ENCODE data around the gene OVOL1.
A peak's percentile ranks its signal among the peaks of the same experiment; 100 is the strongest.
"Not testable (repeated sequence)": the region's sequence is repeated elsewhere in the genome, so short reads cannot be mapped to it uniquely, and the experiment has no call there.

OVOL1 gene

DNA sequence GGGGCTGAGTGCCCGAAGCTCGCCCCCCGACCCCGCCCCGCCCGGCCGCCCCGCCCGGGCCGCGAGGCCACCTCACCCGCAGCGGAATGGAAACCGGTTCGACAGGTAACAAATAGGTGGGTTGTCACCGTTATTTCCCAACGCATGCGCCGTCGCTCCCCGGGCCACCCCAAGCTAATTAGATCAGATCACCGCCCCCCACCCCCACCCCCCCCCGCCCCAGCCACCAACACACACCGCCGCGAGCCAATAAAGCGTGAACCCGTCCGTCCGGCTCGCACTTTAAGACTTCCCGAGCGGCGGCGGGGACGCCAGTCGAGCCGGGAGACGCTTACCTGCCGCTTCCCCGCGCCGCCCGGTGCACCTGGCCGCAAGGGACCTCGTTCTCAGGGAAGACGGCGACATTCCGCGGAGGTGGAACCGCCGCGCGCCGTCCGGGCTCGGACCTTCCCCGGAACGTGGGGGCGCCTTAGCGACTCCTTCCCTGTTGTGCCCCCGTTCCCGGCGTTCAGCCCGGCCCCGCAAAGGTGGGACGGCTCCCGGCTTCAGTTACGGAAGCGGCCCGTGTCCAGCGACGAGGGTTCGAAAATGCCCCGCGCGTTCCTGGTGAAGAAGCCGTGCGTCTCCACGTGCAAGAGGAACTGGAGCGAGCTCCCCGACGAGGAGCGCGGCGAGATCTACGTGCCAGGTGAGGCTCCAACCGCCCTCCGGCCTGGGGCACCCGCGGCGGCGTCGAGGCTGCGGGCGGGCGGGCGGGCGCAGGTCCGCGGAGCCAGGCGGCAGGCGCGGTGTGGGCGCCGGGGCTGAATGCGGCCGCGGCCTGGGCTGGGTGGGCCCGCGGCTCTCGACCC, at the start of gene OVOL1:
TSS of gene OVOL1 (plus strand) at position 278 of the 851 bp plus-strand sequence. CDS start at position 589, 311 bp downstream.
- DNase-seq = peak; percentile 76

DNA sequence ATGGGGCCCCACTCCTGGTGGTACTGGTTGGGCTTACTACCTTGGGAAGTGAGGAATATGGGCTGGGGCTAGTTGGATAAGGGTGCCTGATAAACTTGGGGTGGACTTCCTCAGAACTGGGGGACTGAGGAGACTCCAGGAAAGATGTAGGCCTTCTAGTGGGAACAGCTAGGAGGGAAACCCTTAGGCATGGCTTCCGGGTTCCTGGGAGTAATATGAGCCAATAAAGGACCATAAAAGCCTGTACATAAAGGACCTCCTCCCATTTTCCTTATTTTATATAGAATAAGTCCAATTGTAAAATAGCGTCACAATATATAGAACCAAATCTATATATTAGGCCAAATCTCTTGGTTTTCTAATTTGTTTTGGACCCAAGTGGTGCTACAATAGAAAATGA, 47.8 kb upstream of the OVOL1 start:
- DNase-seq = no peak

DNA sequence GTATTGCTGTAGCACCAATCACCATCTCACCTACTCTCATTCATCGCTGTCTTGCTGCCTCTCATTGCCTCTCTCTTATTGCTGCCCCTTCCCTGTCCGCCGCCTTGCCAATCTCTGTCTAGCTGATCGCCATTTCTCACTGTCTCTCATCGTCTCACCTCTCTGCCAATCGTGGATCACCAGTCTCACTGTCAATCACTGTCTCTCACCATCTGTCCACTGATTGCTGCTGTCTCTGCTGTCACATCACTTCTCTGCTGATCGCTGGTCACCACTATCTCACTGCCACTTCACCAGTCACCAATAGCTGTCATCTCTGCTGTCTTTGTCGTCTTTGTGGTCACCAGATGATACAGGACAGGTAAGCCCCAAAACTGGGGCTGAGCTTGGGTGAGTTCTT, 45.7 kb upstream of the OVOL1 start:
- no peak for DNase-seq

DNA sequence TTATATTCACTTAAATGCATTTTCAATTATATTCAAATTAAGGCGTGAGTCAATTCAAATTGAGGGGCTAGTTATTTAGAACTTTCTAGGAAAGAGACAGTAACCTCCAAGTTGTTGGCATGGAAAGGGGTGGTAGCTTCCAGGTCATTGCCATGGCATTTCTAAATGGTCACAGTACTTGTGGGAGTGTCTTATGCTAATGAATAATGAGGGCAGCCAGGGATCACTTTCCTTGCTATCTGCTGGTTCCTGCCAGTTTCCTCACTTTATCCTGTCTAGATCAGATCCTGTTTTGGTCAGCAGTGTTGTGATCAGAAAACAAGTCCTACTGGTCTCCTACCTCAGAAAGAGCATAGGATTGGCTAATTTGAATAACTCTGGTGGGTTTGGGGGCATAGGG, 44.5 kb upstream of the OVOL1 start:
- no peak for DNase-seq

DNA sequence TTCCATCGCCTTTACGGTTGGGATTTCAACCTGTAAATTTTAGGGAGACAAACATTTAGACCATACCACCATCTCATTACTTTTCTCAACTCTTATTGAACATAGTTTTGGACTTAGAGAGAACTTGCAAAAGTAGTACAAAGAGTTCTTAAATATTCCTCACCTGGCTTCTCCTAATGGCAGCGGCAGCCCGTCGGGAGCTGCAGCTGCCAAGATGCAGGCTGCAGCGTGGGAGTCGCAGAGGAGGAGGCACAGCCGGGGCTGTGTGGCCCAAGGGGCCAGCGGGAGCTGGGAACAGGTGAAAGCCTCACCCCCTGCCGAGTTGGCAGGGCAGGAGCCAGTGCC, 43.2 kb upstream of the OVOL1 start:
- DNase-seq = no peak

DNA sequence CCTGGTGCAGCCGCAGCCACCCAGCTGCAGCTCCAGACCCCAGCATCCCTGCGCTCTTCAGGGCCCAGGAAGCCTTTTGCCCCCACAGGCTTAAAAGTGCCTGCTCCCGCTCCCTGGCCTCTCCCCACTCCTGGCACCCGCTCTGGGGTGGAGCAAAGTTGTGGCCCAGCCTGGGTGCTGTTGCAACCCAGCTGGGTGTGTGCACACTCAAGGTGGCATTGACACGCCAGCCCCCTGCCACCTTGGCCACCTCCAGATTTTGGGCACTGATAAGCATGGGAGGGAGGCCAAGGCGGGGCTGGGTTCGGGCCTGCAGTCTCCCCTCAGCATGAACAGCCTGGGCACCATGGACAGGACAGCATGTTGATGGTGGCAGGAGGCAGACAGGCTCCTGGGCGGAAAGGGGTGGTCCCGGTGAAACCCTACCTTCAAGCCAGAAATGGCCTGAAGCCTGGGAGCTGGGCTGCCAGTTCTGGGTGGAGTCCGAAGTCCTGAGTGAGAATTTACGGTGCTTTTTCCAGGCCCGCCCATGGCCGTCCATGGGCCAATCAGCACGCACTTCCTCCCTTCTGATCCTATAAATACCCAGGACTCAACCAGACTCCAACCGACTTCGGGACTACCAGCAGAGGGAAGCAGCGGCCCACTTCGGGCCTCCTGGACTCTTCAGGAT, 42.7 kb upstream of the OVOL1 start:
- no peak for DNase-seq

DNA sequence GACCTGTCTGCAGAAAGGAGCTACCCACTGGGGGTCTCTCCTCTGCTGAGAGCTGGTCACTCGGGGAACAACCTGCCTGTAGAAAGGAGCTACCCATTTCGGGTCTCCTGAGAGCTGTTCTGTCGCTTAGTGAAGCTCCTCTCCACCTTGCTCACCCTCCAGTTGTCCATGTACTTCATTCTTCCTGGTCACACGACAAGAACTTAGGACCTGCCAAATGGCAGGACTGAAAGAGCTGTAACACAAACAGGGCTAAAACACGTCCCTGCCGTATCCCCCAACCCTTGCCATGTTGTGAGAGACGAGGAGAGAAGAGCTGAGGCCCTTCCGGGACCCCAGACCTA, 42.2 kb upstream of the OVOL1 start:
- no peak for DNase-seq

DNA sequence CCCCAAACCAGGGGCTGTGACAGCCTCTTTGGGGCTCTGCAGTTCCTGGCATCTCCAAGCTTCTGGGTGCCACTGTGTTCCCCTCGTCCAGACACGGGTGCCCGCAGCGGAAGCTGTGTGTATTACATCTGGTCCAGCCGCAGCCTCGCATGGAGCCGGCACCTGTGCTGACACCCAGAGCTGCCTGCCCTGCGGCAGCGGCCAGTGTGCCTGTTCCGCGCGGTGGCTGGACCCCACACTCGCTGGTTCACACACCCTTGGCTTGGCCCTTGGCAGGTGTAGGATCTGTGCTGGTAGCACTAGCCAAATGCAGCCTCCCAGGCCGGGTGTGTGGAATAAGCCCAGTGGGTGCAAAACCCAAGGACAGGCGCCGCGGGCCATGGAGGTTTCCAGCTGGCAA, 41.8 kb upstream of the OVOL1 start:
- no peak for DNase-seq

DNA sequence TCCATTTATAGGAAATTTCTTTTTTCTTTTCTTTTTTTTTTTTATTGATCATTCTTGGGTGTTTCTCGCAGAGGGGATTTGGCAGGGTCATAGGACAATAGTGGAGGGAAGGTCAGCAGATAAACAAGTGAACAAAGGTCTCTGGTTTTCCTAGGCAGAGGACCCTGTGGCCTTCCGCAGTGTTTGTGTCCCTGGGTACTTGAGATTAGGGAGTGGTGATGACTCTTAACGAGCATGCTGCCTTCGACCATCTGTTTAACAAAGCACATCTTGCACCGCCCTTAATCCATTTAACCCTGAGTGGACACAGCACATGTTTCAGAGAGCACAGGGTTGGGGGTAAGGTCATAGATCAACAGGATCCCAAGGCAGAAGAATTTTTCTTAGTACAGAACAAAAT, 24.7 kb upstream of the OVOL1 start:
- not testable (repeated sequence) for DNase-seq

DNA sequence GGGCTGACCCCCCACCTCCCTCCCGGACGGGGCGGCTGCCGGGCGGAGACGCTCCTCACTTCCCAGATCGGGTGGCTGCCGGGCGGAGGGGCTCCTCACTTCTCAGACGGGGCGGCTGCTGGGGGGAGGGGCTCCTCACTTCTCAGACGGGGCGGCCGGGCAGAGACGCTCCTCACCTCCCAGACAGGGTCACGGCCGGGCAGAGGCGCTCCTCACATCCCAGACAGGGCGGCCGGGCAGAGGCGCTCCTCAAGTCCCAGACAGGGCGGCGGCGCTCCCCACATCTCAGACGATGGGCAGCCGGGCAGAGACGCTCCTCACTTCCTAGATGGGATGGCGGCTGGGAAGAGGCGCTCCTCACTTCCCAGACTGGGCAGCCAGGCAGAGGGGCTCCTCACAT, 24.0 kb upstream of the OVOL1 start:
- DNase-seq = not testable (repeated sequence)

DNA sequence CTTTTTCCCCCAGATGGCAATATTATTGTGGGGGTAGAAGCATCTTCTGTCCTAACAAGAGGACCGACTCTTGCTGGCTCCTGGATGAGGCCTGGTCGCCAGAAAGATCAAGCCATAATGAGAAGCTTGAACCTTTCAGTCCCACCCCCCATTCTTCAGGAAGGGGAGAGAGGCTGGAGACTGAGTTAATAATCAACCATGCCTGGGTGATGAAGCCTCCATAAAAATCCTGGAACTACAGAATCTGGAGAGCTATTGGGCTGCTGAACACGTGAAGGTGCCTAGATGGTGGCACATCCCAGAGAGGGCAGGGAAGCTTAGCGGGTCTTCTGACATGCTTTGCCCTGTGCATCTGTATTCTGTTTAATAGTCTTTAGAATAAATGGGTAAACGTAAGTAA, 22.4 kb upstream of the OVOL1 start:
- DNase-seq = no peak

DNA sequence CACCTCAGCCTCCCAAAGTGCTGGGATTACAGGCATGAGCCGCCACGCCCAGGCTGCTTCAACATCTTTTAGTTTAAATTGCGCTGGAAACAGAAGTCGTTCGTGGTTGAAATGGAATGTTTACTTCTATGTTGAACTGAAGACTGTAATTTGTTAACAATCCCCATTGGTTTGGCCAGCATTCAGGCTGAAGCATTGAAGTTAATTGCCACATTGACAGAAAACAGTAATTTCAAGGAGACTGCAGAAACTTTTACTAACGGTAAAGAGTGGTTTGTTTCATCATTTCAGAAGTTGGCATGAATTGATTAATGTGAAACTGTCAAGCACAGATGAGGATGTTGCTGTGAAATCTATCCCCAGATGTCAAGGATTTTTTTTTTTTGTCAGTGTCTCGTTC, 20.3 kb upstream of the OVOL1 start:
- DNase-seq = no peak

DNA sequence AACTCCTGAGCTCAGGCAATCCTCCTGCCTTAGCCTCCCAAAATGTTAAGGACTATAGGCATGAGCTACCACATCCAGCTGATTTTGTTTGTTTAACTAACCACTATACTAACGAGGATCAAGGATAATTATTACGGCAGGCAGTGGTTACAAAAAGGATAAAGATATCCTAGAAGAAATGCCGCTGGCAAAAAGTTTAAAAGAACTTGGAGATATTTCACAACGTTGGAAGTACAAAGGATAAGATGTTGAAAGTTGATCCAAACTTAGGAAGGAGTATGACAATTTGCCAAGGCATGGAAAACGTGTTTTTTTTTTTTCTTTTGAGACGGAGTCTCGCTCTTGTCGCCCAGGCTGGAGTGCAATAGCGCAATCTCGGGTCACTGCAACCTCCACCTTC, 19.5 kb upstream of the OVOL1 start:
- no peak for DNase-seq

DNA sequence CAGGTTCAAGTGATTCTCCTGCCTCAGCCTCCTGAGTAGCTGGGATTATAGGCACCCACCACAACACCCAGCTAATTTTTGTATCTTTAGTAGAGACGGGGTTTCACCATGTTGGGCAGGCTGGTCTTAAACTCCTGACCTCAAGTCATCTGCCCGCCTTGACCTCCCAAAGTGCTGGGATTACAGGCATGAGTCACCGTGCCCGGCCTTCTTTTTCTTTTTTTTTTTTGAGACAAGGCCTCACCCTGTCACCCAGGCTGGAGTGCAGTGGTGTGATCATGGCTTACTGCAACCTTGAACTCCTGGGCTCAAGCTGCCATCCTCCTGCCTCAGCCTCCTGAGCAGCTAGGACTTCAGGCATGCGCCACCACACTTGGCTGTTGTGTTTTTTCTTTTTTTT, 19.1 kb upstream of the OVOL1 start:
- DNase-seq = not testable (repeated sequence)

DNA sequence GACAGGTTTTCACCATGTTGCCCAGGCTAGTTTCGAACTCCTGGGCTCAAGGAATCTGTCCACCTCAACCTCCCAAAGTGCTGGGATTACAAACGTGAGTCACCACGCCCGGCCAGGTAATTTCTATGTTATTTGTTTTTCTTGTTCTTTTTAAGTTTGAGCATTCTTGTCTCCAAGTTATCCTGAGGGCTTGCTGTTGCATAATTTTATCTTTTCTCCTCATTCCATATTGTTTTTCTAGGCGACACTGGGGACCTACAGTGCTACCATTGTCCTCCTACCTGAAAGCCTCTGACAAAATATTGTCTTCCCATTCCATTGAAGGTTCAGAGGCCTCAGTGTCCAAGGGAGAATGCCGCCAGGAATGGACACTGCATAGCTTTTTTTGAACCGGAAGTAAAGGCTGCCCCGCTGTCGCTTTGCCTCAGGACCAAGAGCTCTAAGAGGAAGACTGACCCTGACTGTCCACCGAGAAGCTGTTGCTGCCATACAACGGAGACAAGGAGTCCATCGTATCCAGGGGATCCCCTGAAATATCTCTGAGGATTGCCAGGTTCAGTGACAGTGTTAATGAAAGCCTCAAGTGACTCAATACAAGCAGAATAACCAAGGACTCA, 15.8 kb upstream of the OVOL1 start:
- DNase-seq = no peak

DNA sequence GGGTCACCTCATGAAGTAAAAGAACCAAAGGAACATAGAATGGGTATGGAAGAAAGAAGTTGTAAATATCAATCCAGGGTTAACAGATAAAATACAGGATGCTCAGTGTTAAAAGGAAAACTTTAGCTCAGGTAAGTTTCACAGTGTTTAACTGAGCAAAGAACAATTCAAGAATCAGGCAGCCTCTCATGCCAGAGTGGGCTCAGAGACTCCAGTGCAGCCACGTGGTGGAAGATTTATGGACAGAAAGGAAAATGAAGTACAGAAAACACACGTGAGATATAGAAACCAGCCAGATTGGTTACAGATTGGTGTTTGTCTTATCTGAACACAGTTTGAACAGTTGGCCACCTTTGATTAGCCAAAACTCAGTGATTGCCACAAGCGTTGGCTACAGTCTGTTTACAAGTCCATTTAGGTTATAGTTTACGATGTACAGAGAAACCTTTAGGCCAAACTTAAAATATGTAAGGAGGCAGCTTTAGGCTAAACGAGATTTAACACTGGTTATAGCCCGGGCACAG, 15.2 kb upstream of the OVOL1 start:
- no peak for DNase-seq

DNA sequence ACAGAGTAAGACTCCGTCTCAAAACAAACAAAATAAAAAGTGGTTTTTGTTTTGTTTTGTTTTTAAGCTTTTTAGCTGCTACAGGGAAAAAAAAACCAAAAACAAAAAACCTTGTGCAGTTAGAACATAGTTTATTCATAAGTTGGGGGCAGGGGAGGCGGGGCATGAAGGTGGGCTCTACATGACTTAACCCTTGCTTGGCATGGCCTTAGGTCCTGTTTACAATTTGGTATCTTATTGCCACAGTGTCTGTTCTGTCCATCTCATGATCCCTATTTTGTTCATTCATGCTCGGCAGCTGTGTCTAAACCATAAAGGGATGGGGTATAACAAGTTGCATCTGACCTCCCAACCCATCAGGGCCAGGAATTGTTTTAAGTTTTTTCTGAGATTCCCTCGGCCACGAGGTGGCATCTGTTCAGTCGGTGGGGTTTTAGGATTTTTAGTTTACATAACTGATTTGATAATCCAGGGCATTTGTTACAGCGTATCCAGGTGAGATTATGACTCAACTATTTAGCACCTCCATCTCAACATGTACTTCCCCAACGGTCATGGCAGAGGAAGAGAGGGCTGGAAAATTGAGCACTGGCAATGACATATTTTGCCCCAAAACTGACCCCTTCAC, 13.0 kb upstream of the OVOL1 start:
- peak; percentile 38 for DNase-seq

DNA sequence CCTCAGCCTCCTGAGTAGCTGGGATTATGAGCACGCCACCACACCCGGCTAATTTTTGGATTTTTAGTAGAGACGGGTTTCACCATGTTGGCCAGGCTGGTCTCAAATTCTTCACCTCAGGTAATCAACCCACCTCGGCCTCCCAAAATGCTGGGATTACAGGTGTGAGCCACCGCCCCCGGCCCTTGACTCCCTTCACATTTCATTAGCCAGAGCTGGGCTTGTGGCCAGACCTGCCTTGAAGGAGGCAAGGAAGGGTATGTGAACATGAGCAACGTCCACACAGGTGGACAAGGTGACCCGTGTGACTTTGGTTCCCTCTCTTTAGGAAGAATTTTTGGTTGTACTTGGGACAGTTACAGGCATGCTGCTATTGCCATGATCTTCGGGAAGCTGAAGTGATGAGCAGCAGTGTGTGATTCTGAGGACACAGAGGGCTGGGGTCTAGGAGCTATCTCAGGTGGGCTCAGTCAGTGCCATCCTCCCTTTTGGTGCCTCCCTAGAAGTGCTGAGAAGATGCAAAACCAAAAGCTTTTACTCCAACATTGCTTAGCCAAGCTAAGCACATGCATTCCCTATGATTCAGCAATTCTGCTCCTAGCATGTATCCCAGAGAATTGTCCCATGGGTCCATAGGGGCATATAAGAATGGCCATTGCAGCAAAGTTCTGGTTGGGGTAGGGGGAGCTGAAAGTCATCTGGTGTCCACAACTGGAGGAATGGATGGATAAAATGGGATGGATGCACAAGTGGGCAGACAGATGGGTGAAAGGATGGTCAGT, 12.1 kb upstream of the OVOL1 start:
- DNase-seq = peak; percentile 22

DNA sequence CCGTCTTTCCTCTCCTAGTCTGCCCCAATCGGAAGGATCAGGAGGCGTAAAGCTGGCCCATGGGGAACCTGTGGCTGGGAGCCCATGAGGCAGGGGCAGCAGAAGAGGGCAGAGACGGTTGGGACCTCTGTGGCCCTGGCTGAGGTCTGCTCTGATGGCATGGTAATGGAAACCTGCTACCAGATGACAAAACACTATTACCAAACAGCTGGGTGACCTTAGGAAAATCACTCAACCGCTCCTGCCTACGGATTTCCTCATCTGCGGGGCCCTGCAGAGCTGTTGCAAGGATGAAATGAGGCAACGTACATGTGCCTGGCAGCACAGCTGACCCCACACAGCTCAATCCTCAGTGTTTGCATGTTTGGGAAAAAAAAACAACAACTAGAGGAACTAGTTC, 10.7 kb upstream of the OVOL1 start:
- DNase-seq = no peak

DNA sequence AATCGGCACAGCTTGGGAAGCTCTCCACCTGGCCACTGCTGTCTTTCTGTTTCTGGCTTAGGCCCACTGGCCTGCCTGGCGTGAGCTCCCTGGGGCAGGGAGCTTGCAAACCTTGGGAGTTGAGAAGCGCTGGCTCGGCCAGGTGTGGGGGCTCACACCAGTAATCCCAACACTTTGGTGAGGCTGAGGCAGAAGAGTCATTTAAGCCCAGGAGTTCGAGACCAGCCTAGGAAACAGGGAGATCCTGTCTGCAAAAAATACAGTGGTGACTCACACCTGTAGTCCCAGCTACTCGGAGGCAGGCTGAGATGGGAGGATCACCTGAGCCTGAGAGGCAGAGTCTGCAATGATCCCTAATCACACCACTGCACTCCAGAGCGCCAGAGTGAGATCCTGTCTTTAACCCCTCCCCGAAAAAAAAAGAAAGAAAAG, 10.1 kb upstream of the OVOL1 start:
- peak; percentile 42 for DNase-seq

DNA sequence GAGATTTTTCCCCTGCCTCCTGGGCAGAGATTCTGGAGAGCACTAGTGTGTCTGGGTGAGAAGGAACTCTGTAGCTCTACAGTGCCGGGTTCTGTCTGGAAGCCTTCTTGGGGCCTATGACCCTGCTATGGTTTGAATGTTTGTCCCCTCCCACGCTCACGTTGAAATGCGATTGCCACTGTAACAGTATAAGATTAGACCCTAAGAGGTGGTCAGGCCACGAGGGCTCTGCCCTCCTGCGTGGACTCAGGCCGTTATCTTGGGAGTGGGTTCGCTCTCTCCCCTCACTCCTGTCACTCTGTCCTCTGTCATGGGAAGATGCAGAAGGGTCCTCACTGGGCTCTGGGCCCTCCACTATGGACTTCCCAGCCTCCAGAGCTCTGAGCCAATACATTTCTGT, 9.6 kb upstream of the OVOL1 start:
- DNase-seq = peak; percentile 41

DNA sequence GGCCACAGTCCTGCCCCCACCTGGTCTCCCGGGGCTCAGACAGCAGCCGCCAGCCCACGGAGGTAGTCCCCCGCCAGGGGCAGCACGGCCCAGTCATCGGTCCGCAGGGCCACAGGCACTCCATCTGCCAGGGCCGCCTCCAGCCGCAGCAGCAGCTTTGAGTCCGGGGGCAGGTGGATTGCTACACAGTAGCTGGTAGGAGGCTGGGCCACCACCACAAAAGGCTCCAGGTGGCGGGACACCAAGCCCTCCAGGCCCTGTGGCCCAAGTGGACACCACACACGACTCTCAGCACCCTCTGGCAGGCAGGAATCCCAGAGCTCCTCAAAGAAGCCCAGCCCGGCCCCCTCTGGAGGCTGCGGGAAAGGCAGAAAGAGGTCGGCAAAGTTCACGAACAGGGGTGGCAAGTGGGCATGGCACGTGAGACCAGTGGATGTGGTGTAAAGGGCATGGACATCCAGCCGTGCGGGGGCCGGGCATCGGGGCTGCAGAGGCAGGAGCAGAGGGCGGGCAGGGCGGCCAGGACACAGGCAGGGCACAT, 9.0 kb upstream of the OVOL1 start:
- DNase-seq = peak; percentile 60
